Stimulated activated CD4-positive, alpha-beta T cell treated with anti-CD3 and anti-CD28 coated beads, Interleukin-2, amount 100 ng/mL, for 4 hours (primary cell): ENCODE data around the gene NDOR1.
A peak's percentile ranks its signal among the peaks of the same experiment; 100 is the strongest.
"Not testable (repeated sequence)": the region's sequence is repeated elsewhere in the genome, so short reads cannot be mapped to it uniquely, and the experiment has no call there.

Experiments used
- DNase-seq: peaks from one replicate; pipeline ENCODE4 v3.0.0-alpha.2; 2020; ENCODE audit warnings: low read depth

NDOR1 gene

GRCh38 chr9:137232510-137232909 is 27.0 kb downstream of the NDOR1 start:
- no peak for DNase-seq

- no peak for DNase-seq
Observed at GRCh38 chr9:137233143-137233980, 27.9 kb downstream of the NDOR1 start.

GRCh38 chr9:137234055-137234697 is 28.7 kb downstream of the NDOR1 start:
- DNase-seq: no peak

- no peak for DNase-seq
Observed at GRCh38 chr9:137234758-137235423, 29.4 kb downstream of the NDOR1 start.

GRCh38 chr9:137235424-137236237 is 30.1 kb downstream of the NDOR1 start:
- no peak for DNase-seq

GRCh38 chr9:137236238-137236935 is 30.9 kb downstream of the NDOR1 start:
- peak; percentile 87 for DNase-seq

- DNase-seq: no peak
Observed at GRCh38 chr9:137236936-137237421, 31.5 kb downstream of the NDOR1 start.

- no peak for DNase-seq
Observed at GRCh38 chr9:137237759-137238726, 32.5 kb downstream of the NDOR1 start.

- not testable (repeated sequence) for DNase-seq
Observed at GRCh38 chr9:137239541-137240200, 34.2 kb downstream of the NDOR1 start.

GRCh38 chr9:137240318-137240840 is 34.9 kb downstream of the NDOR1 start:
- peak; percentile 69 for DNase-seq

GRCh38 chr9:137240841-137241489 is 35.5 kb downstream of the NDOR1 start, which contains the start of gene TUBB4B:
TSS of gene TUBB4B (plus strand) at chr9:137241287. CDS start at chr9:137241361, 74 bp downstream.
- DNase-seq: peak; percentile 96

- DNase-seq: peak; percentile 68
Observed at GRCh38 chr9:137241490-137242268, 36.2 kb downstream of the NDOR1 start.

- no peak for DNase-seq
Observed at GRCh38 chr9:137242269-137243203, 37.0 kb downstream of the NDOR1 start.

GRCh38 chr9:137243266-137243625 is 37.7 kb downstream of the NDOR1 start:
- DNase-seq: not testable (repeated sequence)

- no peak for DNase-seq
Observed at GRCh38 chr9:137243626-137244485, 38.4 kb downstream of the NDOR1 start.
